ENCODE results near the gene BTBD9.
"Not testable (repeated sequence)": the region's sequence is repeated elsewhere in the genome, so short reads cannot be mapped to it uniquely, and the experiment has no call there.

Gene BTBD9

GRCh38 chr6:38353310-38354036, 286.3 kb downstream of the BTBD9 start:
- WGBS (ENCODE audit: insufficient coverage, insufficient read length): 100% methylated on average over 1 of the region's 7 CpGs
- H3K27ac ChIP-seq (ENCODE audit: low read length): no peak overlapping the region
- H3K27me3 ChIP-seq (ENCODE audit: control insufficient read depth, insufficient read depth, low read length): no peaks in the 10 kb centered on the region
- DNase-seq (ENCODE audit: low read depth, low spot score): no peak
- no peaks in the 10 kb centered on the region for H3K4me1 ChIP-seq (ENCODE audit: control insufficient read depth, insufficient read depth, low read length)
- H3K36me3 ChIP-seq (ENCODE audit: control insufficient read depth, insufficient read depth, low read length): no peaks in the 10 kb centered on the region
- no peaks in the 10 kb centered on the region for H3K9me3 ChIP-seq (ENCODE audit: control insufficient read depth, insufficient read depth, low read length)
- H3K4me3 ChIP-seq (ENCODE audit: low read length): no peak overlapping the region

- H3K27me3 ChIP-seq (ENCODE audit: control insufficient read depth, insufficient read depth, low read length): no peaks in the 10 kb centered on the region
- no peak overlapping the region for H3K27ac ChIP-seq (ENCODE audit: low read length)
- no peaks in the 10 kb centered on the region for H3K4me1 ChIP-seq (ENCODE audit: control insufficient read depth, insufficient read depth, low read length)
- WGBS (ENCODE audit: insufficient coverage, insufficient read length): no CpG with 5 or more reads among the region's 1 CpG
- no peak overlapping the region for H3K4me3 ChIP-seq (ENCODE audit: low read length)
- H3K36me3 ChIP-seq (ENCODE audit: control insufficient read depth, insufficient read depth, low read length): no peaks in the 10 kb centered on the region
- no peaks in the 10 kb centered on the region for H3K9me3 ChIP-seq (ENCODE audit: control insufficient read depth, insufficient read depth, low read length)
- DNase-seq (ENCODE audit: low read depth, low spot score): no peak
Measured at GRCh38 chr6:38352636-38353035, 287.1 kb downstream of the BTBD9 start.

- DNase-seq (ENCODE audit: low read depth, low spot score): no peak
- Histone ChIP-seq H3K36me3 (ENCODE audit: control insufficient read depth, insufficient read depth, low read length) (no peaks in the 10 kb centered on the region), H3K27me3 (ENCODE audit: control insufficient read depth, insufficient read depth, low read length) (no peaks in the 10 kb centered on the region), H3K27ac (ENCODE audit: low read length) (no peak overlapping the region), H3K4me3 (ENCODE audit: low read length) (no peak overlapping the region), H3K4me1 (ENCODE audit: control insufficient read depth, insufficient read depth, low read length) (peaks cover 1% of the 10 kb centered on the region; the same call in 1 of the 2 replicates), H3K9me3 (ENCODE audit: control insufficient read depth, insufficient read depth, low read length) (no peaks in the 10 kb centered on the region)
Measured at GRCh38 chr6:38350942-38351341, 288.8 kb downstream of the BTBD9 start.

- Histone ChIP-seq H3K27ac (ENCODE audit: low read length) (no peak overlapping the region), H3K36me3 (ENCODE audit: control insufficient read depth, insufficient read depth, low read length) (no peaks in the 10 kb centered on the region), H3K4me3 (ENCODE audit: low read length) (no peak overlapping the region), H3K4me1 (ENCODE audit: control insufficient read depth, insufficient read depth, low read length) (peaks cover 1% of the 10 kb centered on the region; the same call in 1 of the 2 replicates), H3K27me3 (ENCODE audit: control insufficient read depth, insufficient read depth, low read length) (no peaks in the 10 kb centered on the region), H3K9me3 (ENCODE audit: control insufficient read depth, insufficient read depth, low read length) (no peaks in the 10 kb centered on the region)
- WGBS (ENCODE audit: insufficient coverage, insufficient read length): no CpG with 5 or more reads among the region's 4 CpGs
- no peak for DNase-seq (ENCODE audit: low read depth, low spot score)
Measured at GRCh38 chr6:38350220-38350619, 289.5 kb downstream of the BTBD9 start.

- Histone ChIP-seq H3K4me3 (ENCODE audit: low read length) (no peak overlapping the region), H3K27ac (ENCODE audit: low read length) (no peak overlapping the region), H3K4me1 (ENCODE audit: control insufficient read depth, insufficient read depth, low read length) (peaks cover 1% of the 10 kb centered on the region; the same call in 1 of the 2 replicates), H3K27me3 (ENCODE audit: control insufficient read depth, insufficient read depth, low read length) (no peaks in the 10 kb centered on the region), H3K9me3 (ENCODE audit: control insufficient read depth, insufficient read depth, low read length) (no peaks in the 10 kb centered on the region), H3K36me3 (ENCODE audit: control insufficient read depth, insufficient read depth, low read length) (no peaks in the 10 kb centered on the region)
- DNase-seq (ENCODE audit: low read depth, low spot score): no peak
- no CpG with 5 or more reads among the region's 3 CpGs for WGBS (ENCODE audit: insufficient coverage, insufficient read length)
Measured at GRCh38 chr6:38349795-38350194, 289.9 kb downstream of the BTBD9 start.

- Histone ChIP-seq H3K4me1 (ENCODE audit: control insufficient read depth, insufficient read depth, low read length) (peaks cover 1% of the 10 kb centered on the region; the same call in 1 of the 2 replicates), H3K9me3 (ENCODE audit: control insufficient read depth, insufficient read depth, low read length) (no peaks in the 10 kb centered on the region), H3K4me3 (ENCODE audit: low read length) (no peak overlapping the region), H3K27me3 (ENCODE audit: control insufficient read depth, insufficient read depth, low read length) (no peaks in the 10 kb centered on the region), H3K27ac (ENCODE audit: low read length) (no peak overlapping the region), H3K36me3 (ENCODE audit: control insufficient read depth, insufficient read depth, low read length) (no peaks in the 10 kb centered on the region)
- no peak for DNase-seq (ENCODE audit: low read depth, low spot score)
- WGBS (ENCODE audit: insufficient coverage, insufficient read length): no CpG with 5 or more reads among the region's 2 CpGs
Measured at GRCh38 chr6:38349221-38349620, 290.5 kb downstream of the BTBD9 start.

GRCh38 chr6:38348371-38348770, 291.4 kb downstream of the BTBD9 start:
- Histone ChIP-seq H3K4me1 (ENCODE audit: control insufficient read depth, insufficient read depth, low read length) (peaks cover 1% of the 10 kb centered on the region; the same call in 1 of the 2 replicates), H3K4me3 (ENCODE audit: low read length) (no peak overlapping the region), H3K9me3 (ENCODE audit: control insufficient read depth, insufficient read depth, low read length) (no peaks in the 10 kb centered on the region), H3K27me3 (ENCODE audit: control insufficient read depth, insufficient read depth, low read length) (no peaks in the 10 kb centered on the region), H3K36me3 (ENCODE audit: control insufficient read depth, insufficient read depth, low read length) (no peaks in the 10 kb centered on the region), H3K27ac (ENCODE audit: low read length) (no peak overlapping the region)
- no peak for DNase-seq (ENCODE audit: low read depth, low spot score)
- no CpG with 5 or more reads among the region's 3 CpGs for WGBS (ENCODE audit: insufficient coverage, insufficient read length)

- not testable (repeated sequence) for H3K4me3 ChIP-seq (ENCODE audit: low read length); H3K36me3 ChIP-seq (ENCODE audit: control insufficient read depth, insufficient read depth, low read length); H3K27me3 ChIP-seq (ENCODE audit: control insufficient read depth, insufficient read depth, low read length); H3K4me1 ChIP-seq (ENCODE audit: control insufficient read depth, insufficient read depth, low read length); H3K27ac ChIP-seq (ENCODE audit: low read length); DNase-seq (ENCODE audit: low read depth, low spot score); H3K9me3 ChIP-seq (ENCODE audit: control insufficient read depth, insufficient read depth, low read length)
- no CpG with 5 or more reads among the region's 8 CpGs for WGBS (ENCODE audit: insufficient coverage, insufficient read length)
Measured at GRCh38 chr6:38347829-38348228, 291.9 kb downstream of the BTBD9 start.

- H3K27ac ChIP-seq (ENCODE audit: low read length): no peak overlapping the region
- DNase-seq (ENCODE audit: low read depth, low spot score): no peak
- H3K4me1 ChIP-seq (ENCODE audit: control insufficient read depth, insufficient read depth, low read length): peaks cover 1% of the 10 kb centered on the region; the same call in 1 of the 2 replicates
- WGBS (ENCODE audit: insufficient coverage, insufficient read length): no CpG with 5 or more reads among the region's 5 CpGs
- no peak overlapping the region for H3K4me3 ChIP-seq (ENCODE audit: low read length)
- H3K36me3 ChIP-seq (ENCODE audit: control insufficient read depth, insufficient read depth, low read length): no peaks in the 10 kb centered on the region
- no peaks in the 10 kb centered on the region for H3K27me3 ChIP-seq (ENCODE audit: control insufficient read depth, insufficient read depth, low read length)
- no peaks in the 10 kb centered on the region for H3K9me3 ChIP-seq (ENCODE audit: control insufficient read depth, insufficient read depth, low read length)
Measured at GRCh38 chr6:38346291-38347079, 293.2 kb downstream of the BTBD9 start.

- no peaks in the 10 kb centered on the region for H3K9me3 ChIP-seq (ENCODE audit: control insufficient read depth, insufficient read depth, low read length)
- no peak overlapping the region for H3K27ac ChIP-seq (ENCODE audit: low read length)
- no peak for DNase-seq (ENCODE audit: low read depth, low spot score)
- H3K27me3 ChIP-seq (ENCODE audit: control insufficient read depth, insufficient read depth, low read length): no peaks in the 10 kb centered on the region
- peaks cover 1% of the 10 kb centered on the region; the same call in 1 of the 2 replicates for H3K4me1 ChIP-seq (ENCODE audit: control insufficient read depth, insufficient read depth, low read length)
- H3K4me3 ChIP-seq (ENCODE audit: low read length): no peak overlapping the region
- WGBS (ENCODE audit: insufficient coverage, insufficient read length): no CpG with 5 or more reads among the region's 5 CpGs
- H3K36me3 ChIP-seq (ENCODE audit: control insufficient read depth, insufficient read depth, low read length): no peaks in the 10 kb centered on the region
Measured at GRCh38 chr6:38345586-38345985, 294.1 kb downstream of the BTBD9 start.

Data from iPS DF 6.9 (cell line).